ENCODE measurements around the gene CPED1. TPM values are rescaled to one million over a fixed set of nuclear protein-coding genes. Genes with fewer than 3 reads are reported as not detected.
A peak's percentile ranks its signal among the peaks of the same experiment; 100 is the strongest.
"Not testable (repeated sequence)": the region's sequence is repeated elsewhere in the genome, so short reads cannot be mapped to it uniquely, and the experiment has no call there.

Gene CPED1
- total RNA-seq, 1 donor, result 95.9 TPM

DNA sequence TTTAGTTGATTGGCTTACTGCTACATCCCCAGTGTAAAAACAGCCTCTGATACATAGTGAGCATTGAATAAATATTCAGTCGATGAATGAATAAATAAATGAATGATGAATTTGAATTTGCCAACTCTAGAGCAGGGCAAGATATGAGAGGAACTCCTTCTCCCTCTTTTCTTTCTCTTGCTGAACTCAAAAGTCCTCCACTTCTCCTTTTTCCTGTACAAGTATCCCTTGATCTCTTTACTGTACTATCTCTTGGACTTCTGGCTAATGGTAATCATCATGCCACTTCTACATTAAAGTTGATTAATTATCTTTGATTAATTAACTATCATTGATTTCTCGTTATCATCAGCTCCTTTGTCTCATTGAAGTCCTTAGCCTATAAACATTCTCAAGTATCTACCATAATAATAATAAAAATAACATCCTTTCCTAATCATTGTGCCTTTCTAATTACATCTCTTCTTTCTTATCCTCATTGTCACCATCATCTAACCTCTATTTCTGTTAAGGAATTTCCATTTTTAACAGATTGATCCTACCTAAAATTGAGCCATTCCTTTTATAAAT is 10.6 kb downstream of the CPED1 start:
- H3K4me3 ChIP-seq (ENCODE audit: low read depth, low read length), result no peak overlapping the region
- no peak for DNase-seq (ENCODE audit: low read depth)
- TF ChIP-seq, protein P1, sequence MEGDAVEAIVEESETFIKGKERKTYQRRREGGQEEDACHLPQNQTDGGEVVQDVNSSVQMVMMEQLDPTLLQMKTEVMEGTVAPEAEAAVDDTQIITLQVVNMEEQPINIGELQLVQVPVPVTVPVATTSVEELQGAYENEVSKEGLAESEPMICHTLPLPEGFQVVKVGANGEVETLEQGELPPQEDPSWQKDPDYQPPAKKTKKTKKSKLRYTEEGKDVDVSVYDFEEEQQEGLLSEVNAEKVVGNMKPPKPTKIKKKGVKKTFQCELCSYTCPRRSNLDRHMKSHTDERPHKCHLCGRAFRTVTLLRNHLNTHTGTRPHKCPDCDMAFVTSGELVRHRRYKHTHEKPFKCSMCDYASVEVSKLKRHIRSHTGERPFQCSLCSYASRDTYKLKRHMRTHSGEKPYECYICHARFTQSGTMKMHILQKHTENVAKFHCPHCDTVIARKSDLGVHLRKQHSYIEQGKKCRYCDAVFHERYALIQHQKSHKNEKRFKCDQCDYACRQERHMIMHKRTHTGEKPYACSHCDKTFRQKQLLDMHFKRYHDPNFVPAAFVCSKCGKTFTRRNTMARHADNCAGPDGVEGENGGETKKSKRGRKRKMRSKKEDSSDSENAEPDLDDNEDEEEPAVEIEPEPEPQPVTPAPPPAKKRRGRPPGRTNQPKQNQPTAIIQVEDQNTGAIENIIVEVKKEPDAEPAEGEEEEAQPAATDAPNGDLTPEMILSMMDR (IDR thresholded peaks at IDR 0.05; ENCODE audit: insufficient read depth, low read depth, low read length), result no peak

DNA sequence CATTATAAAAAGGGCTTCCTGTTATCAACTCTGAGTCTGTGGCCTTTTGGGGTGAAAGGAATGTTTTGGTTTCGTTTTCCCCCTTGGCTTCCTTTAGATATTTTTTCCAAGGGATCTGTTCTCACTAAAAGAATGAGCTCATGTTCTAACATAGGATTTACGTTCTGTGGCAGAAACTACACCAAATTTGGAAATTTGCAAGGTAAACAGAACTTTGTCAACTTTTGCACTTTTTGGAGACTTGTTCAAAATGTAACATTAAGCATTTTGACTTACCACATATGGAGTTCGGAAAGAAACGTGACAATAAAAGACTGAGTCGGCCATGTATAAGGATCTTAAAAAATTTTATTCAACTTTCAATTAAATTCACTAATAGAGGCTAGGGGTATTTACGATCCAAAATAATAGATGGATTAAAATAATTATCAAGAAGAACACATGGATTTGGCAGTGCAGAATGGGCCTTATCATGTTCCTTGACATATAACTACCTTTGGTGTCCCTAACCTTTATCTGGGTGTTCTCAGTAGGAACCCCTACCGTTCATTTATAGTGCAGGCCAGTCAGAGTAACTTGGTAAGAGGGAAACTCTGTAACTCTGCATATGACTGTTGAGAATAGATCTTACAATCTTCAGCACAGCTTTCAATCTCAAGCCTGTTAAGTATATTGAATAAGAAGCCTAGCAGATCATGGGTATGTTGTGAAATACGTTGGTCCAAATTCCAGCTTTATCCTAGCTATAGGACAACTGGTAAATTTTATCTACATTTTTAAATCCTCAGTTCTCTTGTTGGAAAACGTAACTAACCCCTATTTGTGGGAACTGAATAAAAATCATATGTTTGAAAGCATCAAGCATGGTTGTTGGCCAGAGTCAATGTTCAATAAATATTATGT is 11.8 kb downstream of the CPED1 start:
- TF ChIP-seq, protein P1 (IDR thresholded peaks at IDR 0.05; ENCODE audit: insufficient read depth, low read depth, low read length), result no peak
- H3K4me3 ChIP-seq (ENCODE audit: low read depth, low read length), result peak overlapping the region; percentile 36
- peak; percentile 86 for DNase-seq (ENCODE audit: low read depth)

DNA sequence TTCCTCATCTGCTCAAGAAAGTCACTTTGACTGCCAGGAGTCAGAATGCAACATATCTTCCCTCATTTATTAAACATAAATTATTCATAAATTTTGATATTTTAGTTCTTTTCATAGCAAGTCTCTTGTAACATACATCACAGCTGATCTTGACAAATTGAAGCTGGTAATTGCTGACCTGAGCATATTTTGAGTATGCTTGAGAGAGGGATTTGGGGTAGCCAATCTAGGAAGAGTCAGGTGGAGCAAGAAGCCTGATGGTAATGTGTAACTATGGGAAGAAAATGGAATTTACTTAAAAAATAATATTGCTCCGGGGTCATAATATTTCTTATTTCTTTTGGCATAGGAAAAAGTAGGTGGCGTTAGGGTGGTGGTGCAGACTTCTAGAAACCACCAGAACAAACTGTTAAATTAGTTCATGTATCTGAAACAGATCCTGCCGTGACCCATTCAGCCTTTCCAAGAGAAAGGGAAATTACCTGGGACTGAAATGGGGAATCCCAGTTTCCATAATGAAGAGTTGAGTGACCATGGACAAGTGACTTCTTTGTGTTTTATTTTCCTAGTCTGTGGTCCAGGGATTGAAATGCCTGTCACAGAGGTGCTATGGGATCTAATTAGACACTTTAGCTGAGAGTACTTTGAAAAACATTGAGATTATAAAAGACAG is 12.9 kb downstream of the CPED1 start:
- DNase-seq (ENCODE audit: low read depth), result no peak
- TF ChIP-seq, protein P1 (IDR thresholded peaks at IDR 0.05; ENCODE audit: insufficient read depth, low read depth, low read length), result no peak
- no peak overlapping the region for H3K4me3 ChIP-seq (ENCODE audit: low read depth, low read length)

DNA sequence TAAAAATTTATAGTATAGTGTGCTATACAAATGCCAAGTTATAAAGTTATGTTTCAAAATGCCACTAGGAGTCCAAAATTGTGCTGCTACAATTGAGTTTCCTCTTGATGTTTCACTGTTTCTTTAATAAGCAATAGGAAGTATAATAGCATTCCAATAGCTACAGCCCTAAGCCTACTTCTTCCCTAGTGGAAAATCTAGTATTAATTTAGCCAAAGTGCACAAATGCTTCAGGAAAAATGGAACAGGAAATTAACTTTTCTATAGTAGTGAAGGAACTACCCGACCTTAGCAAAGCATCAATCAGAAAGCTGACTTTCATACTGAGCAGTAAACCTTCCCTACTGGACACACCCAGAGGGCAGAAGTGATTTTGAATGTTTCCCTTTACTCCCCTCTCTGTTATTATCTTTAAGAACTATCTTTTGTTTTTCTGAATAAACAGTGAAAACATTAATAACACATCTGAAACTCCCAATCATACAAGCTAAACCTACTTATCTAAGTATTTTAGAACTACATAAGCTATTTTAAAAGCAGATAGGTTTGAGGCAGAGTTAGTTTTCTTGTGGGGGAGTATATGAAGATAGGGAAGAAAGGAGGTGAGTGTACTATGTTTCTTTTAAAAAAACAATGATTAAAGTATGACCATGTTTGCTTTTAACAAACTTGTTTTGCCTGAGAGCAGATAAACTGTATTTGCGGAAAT is 13.7 kb downstream of the CPED1 start:
- no peak overlapping the region for H3K4me3 ChIP-seq (ENCODE audit: low read depth, low read length)
- TF ChIP-seq, protein P1 (IDR thresholded peaks at IDR 0.05; ENCODE audit: insufficient read depth, low read depth, low read length), result no peak
- no peak for DNase-seq (ENCODE audit: low read depth)

- TF ChIP-seq, protein P1 (IDR thresholded peaks at IDR 0.05; ENCODE audit: insufficient read depth, low read depth, low read length), result no peak
- no peak overlapping the region for H3K4me3 ChIP-seq (ENCODE audit: low read depth, low read length)
- peak; percentile 80 for DNase-seq (ENCODE audit: low read depth)
Measured at GRCh38 chr7:121002757-121003200, 14.3 kb downstream of the CPED1 start.

- DNase-seq (ENCODE audit: low read depth), result no peak
- TF ChIP-seq, protein P1 (IDR thresholded peaks at IDR 0.05; ENCODE audit: insufficient read depth, low read depth, low read length), result no peak
- no peak overlapping the region for H3K4me3 ChIP-seq (ENCODE audit: low read depth, low read length)
Measured at GRCh38 chr7:121003986-121004685, 15.6 kb downstream of the CPED1 start.

DNA sequence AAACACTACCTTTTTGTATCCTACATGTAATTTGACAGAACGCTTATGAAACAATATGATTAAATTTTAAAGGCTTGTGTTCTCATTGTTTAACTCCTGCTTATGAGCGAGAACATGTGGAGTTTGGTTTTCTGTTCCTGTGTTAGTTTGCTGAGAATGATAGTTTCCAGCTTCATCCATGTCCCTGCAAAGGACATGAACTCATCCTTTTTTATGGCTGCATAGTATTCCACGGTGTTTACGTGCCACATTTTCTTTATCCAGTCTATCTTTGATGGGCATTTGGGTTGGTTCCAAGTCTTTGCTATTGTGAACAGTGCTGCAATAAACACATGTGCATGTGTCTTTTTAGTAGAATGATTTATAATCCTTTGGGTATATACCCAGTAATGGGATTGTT is 16.5 kb downstream of the CPED1 start:
- DNase-seq (ENCODE audit: low read depth); H3K4me3 ChIP-seq (ENCODE audit: low read depth, low read length): not testable (repeated sequence)

Data from fibroblast of villous mesenchyme (primary cell).